ENCODE data around the gene PNPLA4.

DNA sequence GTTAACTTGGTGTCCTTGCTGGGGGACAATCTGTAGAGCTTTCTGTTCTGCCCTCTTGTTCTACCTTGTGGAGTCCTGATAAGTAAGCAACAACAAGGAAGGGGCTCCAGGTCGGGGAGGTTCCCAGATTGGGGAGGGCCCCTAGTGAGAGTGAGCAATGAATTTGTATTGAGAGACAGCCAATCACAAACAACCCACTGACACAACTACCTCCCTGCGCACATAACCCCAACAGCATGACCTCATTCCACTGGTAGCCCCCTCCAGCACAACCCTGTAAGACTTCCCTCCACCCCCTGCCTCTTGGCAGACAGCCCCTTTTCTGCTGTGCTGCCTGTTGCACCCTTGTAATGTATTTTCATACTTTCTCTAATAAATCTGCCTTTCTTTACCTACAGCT is 19.7 kb upstream of the PNPLA4 start:
- no peak for TF ChIP-seq FOXP2 (optimal IDR thresholded peaks at IDR 0.05; ENCODE audit: control extremely low read depth, extremely low read length, insufficient read depth)
- TF ChIP-seq EZH2 (IDR thresholded peaks at IDR 0.05), result no peak
- no peak for TF ChIP-seq POLR2AphosphoS5 (IDR thresholded peaks at IDR 0.05; ENCODE audit: borderline replicate concordance, low read depth, low read length)
